ENCODE data around the gene CADM1. TPM values are rescaled to one million over a fixed set of nuclear protein-coding genes. Genes with fewer than 3 reads are reported as not detected.

The CADM1 gene
- total RNA-seq, 2 donors from 2014 or later = 0.18 TPM; not detected in 1

GRCh38 chr11:115469361-115469760 lies 34.9 kb downstream of the CADM1 start:
- peaks cover 0 to 9% of the 10 kb centered on the region in 2 donors for H3K9me3 Mint-ChIP-seq
- H3K36me3 Mint-ChIP-seq = peaks cover 0 to 5% of the 10 kb centered on the region in 2 donors
- no peak overlapping the region for H3K27ac Mint-ChIP-seq
- no peak for ATAC-seq
- no peak for DNase-seq (ENCODE audit: low spot score in 2 of 2)

DNA sequence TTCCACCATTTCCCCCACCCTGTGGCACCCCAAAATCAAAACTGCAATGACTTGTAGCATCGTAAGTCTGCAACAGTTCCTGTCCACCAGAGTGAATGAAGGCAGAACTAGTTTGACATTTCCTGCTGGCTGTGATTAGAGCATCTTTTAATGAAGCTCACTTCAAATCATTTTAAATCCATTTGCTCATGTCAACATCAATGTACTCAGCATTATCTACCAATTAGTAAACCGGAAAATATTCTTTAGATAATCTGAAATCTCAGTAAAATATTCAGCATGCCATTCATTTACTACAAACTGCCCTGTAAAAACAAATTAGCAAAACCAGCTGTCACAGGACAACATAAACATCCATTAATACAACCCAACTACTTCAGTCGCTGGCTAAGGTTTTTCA lies 38.1 kb downstream of the CADM1 start:
- Mint-ChIP-seq H3K9me3 (peaks cover 0 to 1% of the 10 kb centered on the region in 2 donors), H3K36me3 (no peaks in the 10 kb centered on the region), H3K27ac (no peak overlapping the region)
- DNase-seq (ENCODE audit: low spot score in 2 of 2) (no peak), ATAC-seq (no peak)

- no peak for DNase-seq (ENCODE audit: low spot score in 2 of 2)
- Mint-ChIP-seq H3K9me3 (peaks cover 0 to 4% of the 10 kb centered on the region in 2 donors), H3K27ac (no peak overlapping the region), H3K36me3 (no peaks in the 10 kb centered on the region)
- no peak for ATAC-seq
Observed at GRCh38 chr11:115464269-115464668, 39.9 kb downstream of the CADM1 start.

DNA sequence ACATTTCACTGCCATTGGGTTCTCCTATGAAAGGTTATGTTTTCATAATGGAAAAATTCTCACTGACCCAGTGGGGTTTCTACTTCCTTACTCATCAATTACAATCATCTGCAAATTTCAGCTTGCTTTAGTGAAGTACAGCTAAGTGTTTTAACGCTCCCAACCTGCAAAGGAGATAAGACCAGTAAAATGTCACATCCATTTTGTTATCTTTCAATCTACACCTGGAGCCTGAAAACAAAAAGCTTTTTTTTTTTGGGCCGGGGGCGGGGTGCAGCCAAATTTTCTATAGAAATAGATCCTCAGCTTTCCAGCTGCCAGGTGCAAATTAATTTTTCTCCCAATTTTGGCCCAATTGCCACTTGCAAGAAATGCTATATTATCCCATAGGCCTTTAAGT lies 40.6 kb downstream of the CADM1 start:
- DNase-seq (ENCODE audit: low spot score in 2 of 2) (no peak), ATAC-seq (no peak)
- no peaks in the 10 kb centered on the region for H3K36me3 Mint-ChIP-seq
- H3K27ac Mint-ChIP-seq = no peak overlapping the region
- peaks cover 0 to 4% of the 10 kb centered on the region in 2 donors for H3K9me3 Mint-ChIP-seq

- Mint-ChIP-seq H3K36me3 (no peaks in the 10 kb centered on the region), H3K9me3 (peaks cover 0 to 4% of the 10 kb centered on the region in 2 donors), H3K27ac (no peak overlapping the region)
- DNase-seq (ENCODE audit: low spot score in 2 of 2) = no peak
- ATAC-seq = no peak
Observed at GRCh38 chr11:115462757-115463156, 41.5 kb downstream of the CADM1 start.

DNA sequence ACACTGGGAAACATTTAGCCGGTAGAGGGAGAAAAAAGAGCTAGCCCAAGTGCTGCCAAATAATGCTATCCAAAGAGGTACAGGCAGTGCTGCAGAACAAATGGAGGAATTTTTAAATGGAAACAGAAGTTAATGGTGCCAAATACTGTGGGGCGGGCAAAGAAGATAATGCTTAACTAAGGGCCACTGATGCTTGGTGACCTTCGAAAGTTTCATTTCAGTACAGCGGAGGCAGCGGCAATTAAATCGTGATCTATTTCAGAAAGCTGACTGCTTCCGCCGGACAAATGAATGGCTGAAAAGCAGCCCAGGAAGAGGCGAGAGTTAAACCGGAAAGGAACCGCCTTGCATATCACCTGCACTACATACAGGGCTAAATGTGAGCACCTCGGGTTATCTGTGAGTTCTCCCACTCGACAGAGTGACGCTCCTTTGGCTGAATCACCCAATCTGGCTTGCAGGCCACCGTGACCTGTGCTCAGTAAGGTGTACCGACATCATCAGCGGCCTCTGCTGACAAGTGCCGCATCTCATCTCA lies 42.1 kb downstream of the CADM1 start:
- no peak for ATAC-seq

GRCh38 chr11:115460512-115460911 lies 43.7 kb downstream of the CADM1 start:
- H3K36me3 Mint-ChIP-seq = no peaks in the 10 kb centered on the region
- DNase-seq (ENCODE audit: low spot score in 2 of 2) (no peak), ATAC-seq (no peak)
- peaks cover 0 to 4% of the 10 kb centered on the region in 2 donors for H3K9me3 Mint-ChIP-seq
- H3K27ac Mint-ChIP-seq = no peak overlapping the region

More for the DNA sequence above, 42.1 kb downstream of the CADM1 start:
- Mint-ChIP-seq H3K27ac (no peak overlapping the region), H3K9me3 (peaks cover 0 to 4% of the 10 kb centered on the region in 2 donors), H3K36me3 (no peaks in the 10 kb centered on the region)
- DNase-seq (ENCODE audit: low spot score in 2 of 2) = no peak

- no peak for DNase-seq (ENCODE audit: low spot score in 2 of 2)
- ATAC-seq = no peak
- Mint-ChIP-seq H3K9me3 (peaks cover 0 to 4% of the 10 kb centered on the region in 2 donors), H3K36me3 (no peaks in the 10 kb centered on the region), H3K27ac (no peak overlapping the region)
Observed at GRCh38 chr11:115459563-115459962, 44.7 kb downstream of the CADM1 start.

- Mint-ChIP-seq H3K36me3 (no peaks in the 10 kb centered on the region), H3K27ac (no peak overlapping the region), H3K9me3 (peaks cover 0 to 4% of the 10 kb centered on the region in 2 donors)
- ATAC-seq = no peak
- no peak for DNase-seq (ENCODE audit: low spot score in 2 of 2)
Observed at GRCh38 chr11:115458877-115459276, 45.3 kb downstream of the CADM1 start.

DNA sequence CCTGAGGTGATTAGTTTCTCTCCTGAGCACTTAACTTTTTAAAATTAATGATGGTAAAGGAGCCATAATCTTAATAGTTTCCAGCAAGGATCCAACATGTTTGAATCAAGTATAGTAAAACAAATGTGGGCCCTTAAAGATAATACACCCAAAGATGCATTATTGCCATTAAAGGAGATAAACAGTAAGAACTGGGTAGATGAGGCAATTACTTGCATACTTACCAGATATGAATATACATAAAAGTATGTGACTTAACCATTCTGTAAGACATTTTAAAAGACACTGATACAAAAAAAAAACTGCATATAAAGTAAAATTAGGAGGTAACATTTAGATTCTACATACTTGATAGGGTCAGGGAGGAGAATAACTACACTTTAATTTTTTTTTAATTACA lies 48.2 kb downstream of the CADM1 start:
- no peak for ATAC-seq
- Mint-ChIP-seq H3K27ac (no peak overlapping the region), H3K36me3 (no peaks in the 10 kb centered on the region), H3K9me3 (peaks cover 0 to 4% of the 10 kb centered on the region in 2 donors)
- DNase-seq (ENCODE audit: low spot score in 2 of 2) = no peak

GRCh38 chr11:115455613-115456012 lies 48.6 kb downstream of the CADM1 start:
- ATAC-seq (no peak), DNase-seq (ENCODE audit: low spot score in 2 of 2) (no peak)
- H3K36me3 Mint-ChIP-seq = no peaks in the 10 kb centered on the region
- H3K27ac Mint-ChIP-seq = no peak overlapping the region
- peaks cover 0 to 4% of the 10 kb centered on the region in 2 donors for H3K9me3 Mint-ChIP-seq

DNA sequence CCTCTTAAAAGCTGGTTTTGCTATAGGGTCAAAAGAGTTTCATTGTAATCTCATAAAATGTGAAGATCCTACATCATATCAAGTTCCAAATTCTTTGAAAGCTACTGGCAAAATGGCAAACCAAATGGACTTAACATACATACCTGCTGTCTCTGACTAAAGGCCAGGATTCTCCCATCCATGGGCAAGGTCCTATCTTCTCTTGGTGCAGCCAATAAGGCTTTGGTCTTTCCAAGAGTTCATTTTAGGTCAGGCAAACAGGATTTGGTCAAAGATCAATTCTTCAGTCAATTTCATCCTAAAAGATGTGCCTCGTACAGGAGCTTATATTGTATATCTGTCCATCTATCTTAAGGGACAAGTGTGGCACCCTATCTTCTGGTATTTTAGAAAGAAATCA lies 49.7 kb downstream of the CADM1 start:
- H3K36me3 Mint-ChIP-seq = peaks cover 0 to under 1% of the 10 kb centered on the region in 2 donors
- H3K9me3 Mint-ChIP-seq = peaks cover 5 to 6% of the 10 kb centered on the region in 2 donors
- H3K27ac Mint-ChIP-seq = no peak overlapping the region
- DNase-seq (ENCODE audit: low spot score in 2 of 2) = no peak
- no peak for ATAC-seq

DNA sequence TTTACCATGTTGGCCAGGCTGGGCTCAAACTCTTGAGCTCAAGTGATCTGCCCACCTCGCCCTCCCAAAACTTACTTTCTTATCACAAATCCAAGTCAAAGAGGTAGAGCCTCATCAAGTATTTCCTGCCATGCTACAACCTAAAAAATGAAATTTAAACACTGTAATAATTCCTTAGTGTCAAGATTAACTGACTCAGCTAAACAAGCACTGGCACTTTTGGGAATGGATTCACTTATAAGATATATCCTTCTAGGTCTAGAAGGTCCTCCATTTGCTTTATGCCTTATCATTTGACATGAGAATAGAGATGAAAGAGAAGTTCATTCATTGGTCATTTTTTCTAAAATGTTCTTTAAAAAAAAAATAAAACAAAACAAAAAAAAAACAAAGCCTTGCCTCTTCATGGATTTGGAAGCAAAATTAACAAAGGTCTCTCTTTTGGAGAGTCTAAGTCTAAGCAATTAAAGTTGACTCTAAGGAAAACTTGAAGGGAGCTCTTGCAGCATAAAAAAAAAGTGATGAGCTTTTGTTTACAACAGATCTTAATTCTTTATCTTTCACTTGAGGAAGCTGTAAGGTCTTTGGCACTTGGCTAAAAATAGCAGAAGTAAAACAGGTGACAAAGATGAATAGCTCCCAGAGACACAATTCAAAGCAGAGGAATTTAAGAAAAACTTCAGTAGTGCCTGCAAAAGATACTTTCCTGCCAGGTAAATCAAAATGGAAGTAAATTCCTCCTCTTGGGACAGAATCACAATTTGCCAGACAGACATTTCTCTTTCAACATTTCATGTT lies 50.3 kb downstream of the CADM1 start:
- DNase-seq (ENCODE audit: low spot score in 2 of 2) (no peak), ATAC-seq (no peak)
- Mint-ChIP-seq H3K27ac (no peak overlapping the region), H3K36me3 (peaks cover 0 to 7% of the 10 kb centered on the region in 2 donors), H3K9me3 (peaks cover 6 to 8% of the 10 kb centered on the region in 2 donors)

- ATAC-seq = no peak
Observed at GRCh38 chr11:115452241-115452640, 52.0 kb downstream of the CADM1 start.

GRCh38 chr11:115450519-115450918 lies 53.7 kb downstream of the CADM1 start:
- no peak for DNase-seq (ENCODE audit: low spot score in 2 of 2)
- Mint-ChIP-seq H3K9me3 (peaks cover 15 to 23% of the 10 kb centered on the region in 2 donors), H3K27ac (no peak overlapping the region), H3K36me3 (peaks cover 9 to 18% of the 10 kb centered on the region in 2 donors)
- ATAC-seq = no peak

More at GRCh38 chr11:115452241-115452640, 52.0 kb downstream of the CADM1 start:
- Mint-ChIP-seq H3K27ac (no peak overlapping the region), H3K9me3 (peaks cover 14 to 16% of the 10 kb centered on the region in 2 donors), H3K36me3 (peaks cover 9 to 16% of the 10 kb centered on the region in 2 donors)
- no peak for DNase-seq (ENCODE audit: low spot score in 2 of 2)

DNA sequence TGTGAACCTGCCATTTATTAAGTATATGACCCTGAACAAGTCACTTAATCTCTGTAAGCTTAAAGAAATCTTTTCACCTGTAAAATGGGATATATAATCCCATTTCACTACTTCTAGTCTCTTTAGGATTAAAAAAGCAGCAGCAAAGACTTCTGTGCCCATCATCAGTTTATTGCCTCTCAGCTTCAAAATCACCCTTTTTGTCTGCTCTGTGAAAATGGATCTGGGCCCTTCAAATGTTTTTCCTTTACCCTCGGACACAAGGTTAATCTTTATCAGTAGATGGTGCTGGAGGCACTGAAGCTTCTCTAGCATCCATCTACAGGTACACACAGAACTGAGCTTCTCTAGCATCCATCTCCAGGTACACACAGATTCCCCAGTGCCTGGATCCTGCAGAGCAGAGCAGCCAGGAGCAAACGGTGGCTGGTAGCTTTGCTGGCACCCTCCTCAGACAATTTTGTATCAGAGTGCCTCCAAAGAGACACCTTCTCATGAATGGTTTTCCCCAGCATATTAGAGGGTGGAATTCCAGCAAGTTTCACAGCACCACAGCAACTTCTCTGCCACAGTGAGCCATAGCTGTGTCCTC lies 56.8 kb downstream of the CADM1 start:
- DNase-seq (ENCODE audit: low spot score in 2 of 2) (no peak), ATAC-seq (no peak)
- no peak overlapping the region for H3K27ac Mint-ChIP-seq
- H3K36me3 Mint-ChIP-seq = peaks cover 9 to 21% of the 10 kb centered on the region in 2 donors
- peaks cover 15 to 24% of the 10 kb centered on the region in 2 donors for H3K9me3 Mint-ChIP-seq

- peaks cover 15 to 26% of the 10 kb centered on the region in 2 donors for H3K9me3 Mint-ChIP-seq
- ATAC-seq (no peak), DNase-seq (ENCODE audit: low spot score in 2 of 2) (no peak)
- H3K36me3 Mint-ChIP-seq = peaks cover 9 to 21% of the 10 kb centered on the region in 2 donors
- H3K27ac Mint-ChIP-seq = no peak overlapping the region
Observed at GRCh38 chr11:115446214-115446613, 58.0 kb downstream of the CADM1 start.

Data from activated naive CD4-positive, alpha-beta T cell treated with anti-CD3 and anti-CD28 coated beads, Interleukin-2, amount 50 U/mL, for 72 hours (primary cell).